Posterior vena cava (tissue), 2 donors: Measurements from ENCODE around the gene NCAM1. TPM values are rescaled to one million over a fixed set of nuclear protein-coding genes. Genes with fewer than 3 reads are reported as not detected.

Source experiments
- DNase-seq: peaks from one replicate; pipeline ENCODE4 v3.0.0-alpha.2; 2020; ENCODE audit warnings: low spot score
- intact Hi-C, 2 donors: fragments of 100-400 bp; cut with DNase I; formaldehyde crosslinking; loops; one replicate each; pipeline versions ENCODE4 v1.14.1 to v1.14.2; 2022 to 2023
- total RNA-seq, 2 donors: library from RNA; stranded (reverse); fragmentation: NEBNext Ultra II Directional; extraction: Animal tissue kit (Norgen Biotek cat#: 25700); gene quantifications; one replicate each; pipeline ENCODE4 v1.2.1, GENCODE V29; 2021
- donor health status: DM: yes; HTN: yes; CAD: no.
- donor health status: DM: yes; HTN: yes; CAD: no.

Gene NCAM1
- total RNA-seq, 2 donors from 2014 or later = 76.8 to 134 TPM

DNA sequence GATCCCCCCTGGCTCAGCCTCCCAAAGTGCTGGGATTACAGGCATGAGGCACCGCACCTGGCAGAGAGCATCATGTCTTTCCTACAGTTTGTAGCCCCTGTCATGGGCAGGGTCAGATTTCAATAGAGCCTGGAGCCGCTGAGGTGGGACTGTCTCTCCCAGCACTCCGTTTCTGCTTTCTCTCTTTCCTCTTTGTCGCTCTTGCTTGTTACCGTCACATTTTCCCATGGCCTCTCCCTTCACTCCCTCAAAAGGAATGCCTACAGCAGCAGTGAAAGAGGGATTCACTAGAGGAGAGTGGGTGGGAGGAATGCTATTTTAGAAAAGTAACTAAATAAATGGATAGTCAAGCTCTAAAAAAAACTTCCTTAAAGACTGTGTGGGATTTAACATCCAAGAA lies 216.5 kb downstream of the NCAM1 start:
- intact Hi-C loops = no loop called here

GRCh38 chr11:113178381-113179070 lies 217.3 kb downstream of the NCAM1 start:
- intact Hi-C loops = no loop called here
- DNase-seq = no peak

More for the DNA sequence above, 216.5 kb downstream of the NCAM1 start:
- no peak for DNase-seq

DNA sequence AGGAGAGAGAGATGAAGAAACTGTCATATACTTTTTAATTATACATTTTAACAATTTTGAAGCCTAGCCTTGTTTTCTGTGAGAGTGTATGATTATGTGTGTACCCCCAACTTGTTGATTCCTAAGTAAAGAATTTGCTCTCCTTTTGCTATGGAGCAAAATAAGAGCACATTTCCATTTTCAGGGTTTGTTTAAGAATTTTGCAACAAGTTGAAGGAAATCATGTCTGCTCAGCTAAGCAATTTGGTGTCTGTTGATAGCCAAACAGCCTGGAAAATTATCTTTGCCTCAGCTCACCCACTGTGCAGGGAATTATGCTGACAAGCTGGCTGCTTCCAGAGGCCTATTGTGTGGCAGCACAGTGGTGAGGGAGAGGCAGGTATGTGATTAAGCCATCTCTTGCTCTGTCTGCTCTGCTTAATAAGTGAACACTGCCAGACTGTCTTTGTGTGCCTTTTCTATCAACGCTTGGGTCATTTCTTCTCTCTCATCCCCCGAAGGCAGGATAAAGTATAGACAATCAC lies 218.0 kb downstream of the NCAM1 start:
- DNase-seq = no peak
- intact Hi-C loops = no loop called here

GRCh38 chr11:113181094-113181493 lies 219.9 kb downstream of the NCAM1 start:
- intact Hi-C loops = no loop called here
- no peak for DNase-seq

DNA sequence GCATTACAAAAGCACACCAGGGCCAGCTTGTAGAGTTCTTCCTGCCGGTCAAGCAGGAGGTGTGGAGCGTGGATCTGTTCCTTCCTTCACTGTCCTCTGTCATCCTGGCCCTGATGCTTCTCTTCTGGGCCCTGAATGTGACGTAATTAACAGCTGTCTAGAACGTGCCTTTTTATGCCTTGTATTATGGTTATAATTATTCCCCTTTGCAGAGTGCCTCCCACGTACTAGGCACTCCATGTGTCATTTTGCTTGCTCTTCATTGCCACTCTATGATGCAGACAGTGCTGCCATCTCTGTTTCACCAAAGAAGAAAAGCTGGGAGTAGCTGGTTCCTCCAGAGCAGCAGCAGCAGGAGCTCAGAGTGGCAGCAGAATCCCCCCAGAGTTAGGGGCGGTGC lies 221.1 kb downstream of the NCAM1 start:
- intact Hi-C loops = no loop called here
- no peak for DNase-seq

GRCh38 chr11:113184498-113184897 lies 223.3 kb downstream of the NCAM1 start:
- no peak for DNase-seq
- intact Hi-C loops = no loop called here

DNA sequence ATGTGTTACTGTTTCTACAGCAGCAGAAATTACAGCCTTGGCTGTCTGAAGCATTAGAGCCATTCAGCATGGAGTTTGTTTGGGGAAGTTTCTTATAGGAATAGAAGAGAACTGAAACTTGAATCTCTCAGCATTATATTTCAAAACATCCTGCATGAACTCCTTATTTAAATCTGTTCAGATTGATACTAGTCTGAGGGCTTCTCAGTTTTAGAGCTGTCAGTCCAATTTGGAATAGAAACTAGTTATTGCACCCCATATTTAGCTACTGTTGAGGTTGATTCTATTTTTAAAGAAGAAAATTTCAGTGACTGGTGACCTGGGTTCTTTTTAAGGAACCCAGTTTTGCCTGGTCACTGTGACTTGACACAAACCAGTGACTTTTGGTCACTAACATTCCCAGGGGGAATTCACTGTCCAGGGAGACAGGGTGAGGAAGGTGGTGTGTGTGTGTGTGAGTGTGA lies 227.2 kb downstream of the NCAM1 start:
- no peak for DNase-seq

GRCh38 chr11:113189909-113190667 lies 228.9 kb downstream of the NCAM1 start:
- DNase-seq = peak; percentile 87

More for the DNA sequence above, 227.2 kb downstream of the NCAM1 start:
- intact Hi-C loops = no loop called here

DNA sequence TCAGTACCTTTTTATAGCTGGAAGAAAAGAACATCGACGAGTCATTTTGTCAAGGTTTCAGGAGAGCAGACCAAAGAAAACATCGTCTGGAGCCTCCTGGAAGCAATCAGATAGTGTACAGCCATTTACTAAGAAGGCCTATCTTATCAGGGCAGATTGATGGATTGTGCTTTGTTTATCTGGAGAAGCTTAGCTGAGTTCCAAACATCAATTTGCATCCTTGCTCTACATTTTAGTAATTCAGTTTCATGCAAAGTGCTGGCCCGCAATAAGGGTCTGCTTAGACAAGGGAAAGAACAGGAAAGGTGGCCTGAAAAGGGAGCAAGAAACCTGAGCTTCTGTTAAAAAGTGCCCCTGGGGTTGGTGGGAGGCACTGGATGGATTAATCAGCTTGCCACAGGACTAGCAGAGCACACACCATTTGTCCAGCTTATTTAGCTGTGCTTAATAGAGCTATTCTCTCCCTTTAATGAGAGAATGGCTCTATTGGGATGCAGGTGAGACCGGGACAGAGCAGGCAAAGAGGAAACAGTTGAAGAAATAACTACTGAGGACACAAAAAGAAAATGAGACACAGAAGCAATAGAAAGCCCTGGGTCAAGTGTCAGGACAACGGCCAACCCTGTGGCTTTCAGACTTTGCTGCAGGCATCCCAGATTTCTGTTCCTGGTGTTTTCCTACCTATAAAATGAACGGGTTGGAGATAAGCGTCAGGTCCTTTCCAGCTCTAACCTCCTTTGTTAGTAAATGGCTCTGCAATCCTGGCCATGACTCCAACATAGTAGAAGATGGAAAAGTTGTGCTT lies 231.1 kb downstream of the NCAM1 start:
- intact Hi-C loops = no loop called here

More at GRCh38 chr11:113189909-113190667, 228.9 kb downstream of the NCAM1 start:
- intact Hi-C loops = no loop called here

GRCh38 chr11:113193016-113193415 lies 231.8 kb downstream of the NCAM1 start:
- DNase-seq = no peak
- intact Hi-C loops = no loop called here

More for the DNA sequence above, 231.1 kb downstream of the NCAM1 start:
- no peak for DNase-seq

GRCh38 chr11:113193946-113194345 lies 232.7 kb downstream of the NCAM1 start:
- no peak for DNase-seq
- intact Hi-C loops = no loop called here

DNA sequence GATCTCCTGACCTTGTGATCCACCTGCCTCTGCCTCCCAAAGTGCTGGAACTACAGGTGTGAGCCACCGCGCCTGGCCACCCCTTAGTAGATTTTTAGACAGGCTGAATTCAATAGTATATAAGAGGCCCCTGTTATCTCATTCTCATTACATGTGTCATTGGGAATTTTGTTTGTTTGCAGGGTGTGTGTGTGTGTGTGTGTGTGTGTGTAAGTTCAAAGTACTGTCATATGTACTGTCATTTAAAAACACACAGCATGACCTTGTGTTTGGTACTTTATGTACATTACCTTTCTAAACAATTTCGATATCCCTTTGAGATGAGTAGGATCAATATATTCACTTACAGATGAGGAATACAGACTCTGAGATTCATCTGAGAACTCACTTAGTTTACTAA lies 234.5 kb downstream of the NCAM1 start:
- no peak for DNase-seq
- intact Hi-C loops = no loop called here

DNA sequence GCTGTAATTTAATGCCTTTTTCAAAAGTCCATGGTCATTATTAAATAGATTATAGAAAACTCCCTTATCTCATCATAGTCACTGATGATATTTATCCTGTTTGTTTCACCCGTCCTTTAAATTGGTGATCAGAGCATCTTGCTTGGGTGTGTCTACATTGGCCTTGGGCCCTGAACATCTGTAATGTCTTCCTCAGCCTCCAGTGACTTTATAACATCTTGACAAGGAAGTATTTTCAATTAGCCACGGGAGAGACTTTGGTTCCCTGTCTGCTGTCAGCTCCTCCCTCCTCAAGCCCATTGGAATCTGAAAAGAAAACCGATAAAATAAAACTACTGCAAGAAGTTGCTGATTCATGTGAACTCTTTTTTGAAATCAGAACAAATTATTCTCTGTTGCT lies 236.2 kb downstream of the NCAM1 start:
- DNase-seq = no peak
- intact Hi-C loops = no loop called here

DNA sequence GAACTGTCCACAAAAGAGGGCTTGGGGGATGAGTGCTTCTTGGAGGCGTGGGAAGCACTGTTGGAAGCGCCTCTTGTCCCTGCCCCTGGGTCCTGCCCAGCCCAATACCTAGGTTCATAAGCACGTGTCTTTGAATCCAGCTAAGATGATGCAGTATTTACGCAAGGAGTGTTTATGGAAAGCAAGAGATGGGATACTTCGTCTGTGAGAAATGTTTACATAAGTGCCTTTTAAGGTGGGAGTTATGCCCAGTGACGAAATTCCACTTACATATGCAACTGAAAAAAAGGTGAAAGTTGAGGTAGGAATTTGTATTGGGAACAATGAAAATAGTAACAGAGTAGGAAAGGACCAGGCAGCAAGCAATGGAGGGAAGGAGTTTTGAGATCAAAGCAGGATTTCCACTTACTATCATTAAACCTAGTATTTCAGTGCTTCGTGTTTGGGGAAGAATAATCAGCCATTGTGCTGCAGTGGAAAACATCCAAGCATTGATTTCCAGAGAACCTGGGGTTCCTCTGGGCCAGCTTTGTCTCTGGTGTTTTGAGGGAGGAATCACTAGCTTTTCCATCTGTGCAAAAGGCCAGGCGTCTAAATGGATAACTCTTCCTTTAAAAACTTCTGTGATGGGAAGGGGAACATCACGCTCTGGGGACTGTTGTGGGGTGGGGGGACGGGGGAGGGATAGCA lies 237.9 kb downstream of the NCAM1 start:
- intact Hi-C loops = no loop called here
- no peak for DNase-seq

GRCh38 chr11:113199866-113200265 lies 238.6 kb downstream of the NCAM1 start:
- DNase-seq = no peak
- intact Hi-C loops = no loop called here

DNA sequence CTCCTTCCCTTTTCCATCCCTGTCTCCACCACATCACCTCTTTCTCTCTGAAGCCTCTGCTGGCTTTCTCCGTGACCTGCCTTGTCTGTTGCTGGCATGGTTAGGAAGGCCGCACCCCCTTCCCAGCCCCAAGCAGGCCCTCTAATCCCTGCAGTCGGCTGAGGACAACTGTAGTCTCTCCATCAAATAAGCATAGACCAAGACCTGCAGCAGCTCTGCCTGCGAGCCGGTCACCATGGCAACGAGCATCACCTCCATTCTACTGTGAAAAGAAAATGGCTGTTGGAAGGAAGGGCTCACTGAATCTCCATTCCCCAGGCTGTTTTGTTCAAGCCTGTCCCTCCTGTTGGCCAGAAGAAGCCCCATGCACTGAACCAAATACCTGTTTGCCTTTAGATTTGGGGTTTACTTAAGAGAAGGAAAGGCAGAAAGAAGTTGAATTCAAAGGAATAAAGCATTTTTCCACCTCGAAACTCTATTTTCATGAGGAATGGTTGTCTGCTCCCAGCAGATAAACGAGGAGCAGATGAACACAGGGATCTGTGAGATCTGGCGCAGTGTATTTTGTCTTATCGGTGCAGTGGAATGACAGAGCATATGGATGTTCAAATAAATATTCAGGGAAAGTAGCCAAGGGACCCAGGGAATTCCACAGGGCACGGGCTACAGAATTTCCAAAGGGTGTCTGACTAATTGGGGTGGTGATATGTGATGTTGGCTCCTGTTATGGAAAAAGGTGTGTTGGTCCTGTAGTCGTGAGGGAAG lies 240.0 kb downstream of the NCAM1 start:
- intact Hi-C loops = no loop called here
- DNase-seq = no peak

DNA sequence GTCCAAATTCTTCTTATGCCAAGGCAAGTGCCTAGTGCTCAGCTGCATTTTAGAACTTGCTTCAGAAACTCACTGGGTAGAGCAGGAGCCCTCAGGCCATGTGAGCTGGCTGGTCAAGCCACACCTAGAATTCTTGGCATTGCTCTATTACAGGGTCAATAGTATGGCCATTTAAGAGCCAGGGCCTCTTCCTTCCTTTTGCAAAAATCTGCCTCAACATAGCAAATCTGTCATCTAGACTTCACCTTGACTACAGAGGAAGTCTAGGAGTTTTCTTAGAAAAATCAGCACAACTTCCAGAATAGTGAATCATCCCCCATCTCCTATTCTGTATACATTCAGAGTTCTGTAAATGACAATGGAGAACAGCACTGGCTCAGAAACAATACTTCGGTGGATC lies 241.2 kb downstream of the NCAM1 start:
- no peak for DNase-seq
- intact Hi-C loops = no loop called here

DNA sequence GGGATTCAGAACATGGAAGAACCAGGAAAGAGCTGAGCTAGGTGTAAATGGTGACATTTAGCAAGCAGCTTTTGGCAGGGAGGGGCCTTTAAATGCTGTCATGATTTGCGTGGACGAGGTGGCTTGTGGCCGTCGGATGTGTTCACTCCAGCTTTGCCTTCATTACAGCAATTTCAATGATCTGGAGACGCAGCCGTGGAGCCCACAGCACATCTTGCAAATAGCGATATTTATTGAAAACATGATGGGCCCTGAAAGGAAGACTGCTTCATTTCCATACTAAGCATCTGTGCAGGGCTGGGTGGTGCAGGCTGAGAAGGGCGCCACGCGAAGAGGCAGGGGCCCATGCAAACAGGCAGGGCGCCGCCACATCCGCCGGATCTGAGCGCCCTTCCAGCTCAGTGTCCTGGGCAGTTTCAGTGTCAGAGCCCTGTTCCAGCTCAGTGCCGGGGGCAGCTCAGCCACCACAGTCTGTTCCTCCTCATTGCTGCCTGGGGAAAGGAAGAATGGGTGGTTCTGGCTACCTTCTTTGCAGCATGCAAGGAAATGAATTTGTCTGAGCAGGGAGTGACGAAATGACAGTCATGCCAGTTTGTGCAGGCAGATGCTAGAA lies 242.0 kb downstream of the NCAM1 start:
- DNase-seq = no peak
- intact Hi-C loops = no loop called here
